SK-N-SH treated with all-trans-retinoic acid at 6 μM for 48 hours (cell line): Measurements from ENCODE around the gene CCSER1.

ENCODE experiments used
- ARNTL ChIP-seq: fragments of 450-650 bp; formaldehyde crosslinking; IDR thresholded peaks from 2 replicates; pipeline ENCODE4 v1.5.0; 2020; ENCODE audit warnings: low read depth, mild to moderate bottlenecking, moderate library complexity, borderline replicate concordance
- BACH2 ChIP-seq: fragments of 250-450 bp; sonication (Bioruptor Pico); IDR thresholded peaks from 2 replicates; pipeline ENCODE4 v1.9.0; 2021; ENCODE audit warnings: mild to moderate bottlenecking, borderline replicate concordance
- SNAI2 ChIP-seq: fragments of 250-450 bp; sonication (Bioruptor Pico); IDR thresholded peaks from 2 replicates; pipeline ENCODE4 v1.5.0; 2020; ENCODE audit warnings: mild to moderate bottlenecking, moderate library complexity
- TCF4 ChIP-seq: fragments of 250-450 bp; sonication (Bioruptor Pico); IDR thresholded peaks from 2 replicates; pipeline ENCODE4 v1.8.0; 2021; ENCODE audit warnings: mild to moderate bottlenecking, moderate library complexity, borderline replicate concordance
- TOX ChIP-seq: fragments of 250-450 bp; sonication (Bioruptor Pico); IDR thresholded peaks from 2 replicates; pipeline ENCODE4 v1.8.0; 2021; ENCODE audit warnings: mild to moderate bottlenecking, moderate library complexity, borderline replicate concordance
- ZC3H10 ChIP-seq: fragments of 250-450 bp; sonication (Bioruptor Pico); IDR thresholded peaks from 2 replicates; pipeline ENCODE4 v1.5.1; 2021; ENCODE audit warnings: mild to moderate bottlenecking, moderate library complexity
- ZFP3 ChIP-seq: fragments of 250-450 bp; sonication (Bioruptor Pico); IDR thresholded peaks from 2 replicates; pipeline ENCODE4 v1.5.0; 2020; ENCODE audit warnings: mild to moderate bottlenecking, moderate library complexity
- ZNF565 ChIP-seq: fragments of 450-650 bp; formaldehyde crosslinking; conservative IDR thresholded peaks from 2 replicates; pipeline ENCODE4 v1.5.0; 2020; ENCODE audit warnings: low read depth, mild to moderate bottlenecking, moderate library complexity
- ZNF8 ChIP-seq: fragments of 450-650 bp; formaldehyde crosslinking; IDR thresholded peaks from 2 replicates; pipeline ENCODE4 v1.5.0; 2020; ENCODE audit warnings: mild to moderate bottlenecking, moderate library complexity
- TF ChIP-seq, protein P1 (sequence below): fragments of 250-450 bp; sonication (Bioruptor Pico); IDR thresholded peaks from 2 replicates; pipeline ENCODE4 v1.8.0; 2020; ENCODE audit warnings: mild to moderate bottlenecking, moderate library complexity, borderline replicate concordance
- TF ChIP-seq, protein P2 (sequence below): fragments of 250-450 bp; sonication (Bioruptor Pico); IDR thresholded peaks from 2 replicates; pipeline ENCODE4 v1.5.0; 2020; ENCODE audit warnings: mild to moderate bottlenecking, moderate library complexity

DNA sequence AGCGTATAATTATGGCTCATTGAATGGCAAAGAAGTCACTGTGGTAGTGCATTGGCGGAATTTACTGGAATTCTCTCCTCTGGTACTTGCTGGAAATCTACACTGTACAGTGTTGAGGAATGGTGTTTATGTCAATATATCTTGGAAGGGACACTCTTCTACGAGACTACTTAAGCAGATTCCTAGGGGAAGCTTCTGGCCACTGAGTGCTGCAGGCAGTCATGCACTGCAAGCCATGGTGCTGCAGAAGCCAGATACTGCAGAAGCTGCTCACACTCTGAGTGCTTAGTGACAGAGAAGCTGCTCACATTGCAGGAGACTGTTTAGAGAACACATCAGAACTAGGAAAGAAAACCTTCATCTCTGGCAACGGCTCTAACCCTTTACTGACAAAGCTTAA lies 725.0 kb downstream of the CCSER1 start:
- TF ChIP-seq ZC3H10, result no peak
- TF ChIP-seq ARNTL (CRISPR knock-in tag), result no peak
- TF ChIP-seq ZNF8 (CRISPR knock-in tag), result no peak
- TF ChIP-seq, protein P1, sequence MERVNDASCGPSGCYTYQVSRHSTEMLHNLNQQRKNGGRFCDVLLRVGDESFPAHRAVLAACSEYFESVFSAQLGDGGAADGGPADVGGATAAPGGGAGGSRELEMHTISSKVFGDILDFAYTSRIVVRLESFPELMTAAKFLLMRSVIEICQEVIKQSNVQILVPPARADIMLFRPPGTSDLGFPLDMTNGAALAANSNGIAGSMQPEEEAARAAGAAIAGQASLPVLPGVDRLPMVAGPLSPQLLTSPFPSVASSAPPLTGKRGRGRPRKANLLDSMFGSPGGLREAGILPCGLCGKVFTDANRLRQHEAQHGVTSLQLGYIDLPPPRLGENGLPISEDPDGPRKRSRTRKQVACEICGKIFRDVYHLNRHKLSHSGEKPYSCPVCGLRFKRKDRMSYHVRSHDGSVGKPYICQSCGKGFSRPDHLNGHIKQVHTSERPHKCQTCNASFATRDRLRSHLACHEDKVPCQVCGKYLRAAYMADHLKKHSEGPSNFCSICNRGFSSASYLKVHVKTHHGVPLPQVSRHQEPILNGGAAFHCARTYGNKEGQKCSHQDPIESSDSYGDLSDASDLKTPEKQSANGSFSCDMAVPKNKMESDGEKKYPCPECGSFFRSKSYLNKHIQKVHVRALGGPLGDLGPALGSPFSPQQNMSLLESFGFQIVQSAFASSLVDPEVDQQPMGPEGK, result no peak
- TF ChIP-seq BACH2 (CRISPR knock-in tag), result no peak
- no peak for TF ChIP-seq ZNF565 (CRISPR knock-in tag)
- no peak for TF ChIP-seq TCF4 (CRISPR knock-in tag)
- no peak for TF ChIP-seq ZFP3
- no peak for TF ChIP-seq SNAI2 (CRISPR knock-in tag)
- TF ChIP-seq, protein P2, sequence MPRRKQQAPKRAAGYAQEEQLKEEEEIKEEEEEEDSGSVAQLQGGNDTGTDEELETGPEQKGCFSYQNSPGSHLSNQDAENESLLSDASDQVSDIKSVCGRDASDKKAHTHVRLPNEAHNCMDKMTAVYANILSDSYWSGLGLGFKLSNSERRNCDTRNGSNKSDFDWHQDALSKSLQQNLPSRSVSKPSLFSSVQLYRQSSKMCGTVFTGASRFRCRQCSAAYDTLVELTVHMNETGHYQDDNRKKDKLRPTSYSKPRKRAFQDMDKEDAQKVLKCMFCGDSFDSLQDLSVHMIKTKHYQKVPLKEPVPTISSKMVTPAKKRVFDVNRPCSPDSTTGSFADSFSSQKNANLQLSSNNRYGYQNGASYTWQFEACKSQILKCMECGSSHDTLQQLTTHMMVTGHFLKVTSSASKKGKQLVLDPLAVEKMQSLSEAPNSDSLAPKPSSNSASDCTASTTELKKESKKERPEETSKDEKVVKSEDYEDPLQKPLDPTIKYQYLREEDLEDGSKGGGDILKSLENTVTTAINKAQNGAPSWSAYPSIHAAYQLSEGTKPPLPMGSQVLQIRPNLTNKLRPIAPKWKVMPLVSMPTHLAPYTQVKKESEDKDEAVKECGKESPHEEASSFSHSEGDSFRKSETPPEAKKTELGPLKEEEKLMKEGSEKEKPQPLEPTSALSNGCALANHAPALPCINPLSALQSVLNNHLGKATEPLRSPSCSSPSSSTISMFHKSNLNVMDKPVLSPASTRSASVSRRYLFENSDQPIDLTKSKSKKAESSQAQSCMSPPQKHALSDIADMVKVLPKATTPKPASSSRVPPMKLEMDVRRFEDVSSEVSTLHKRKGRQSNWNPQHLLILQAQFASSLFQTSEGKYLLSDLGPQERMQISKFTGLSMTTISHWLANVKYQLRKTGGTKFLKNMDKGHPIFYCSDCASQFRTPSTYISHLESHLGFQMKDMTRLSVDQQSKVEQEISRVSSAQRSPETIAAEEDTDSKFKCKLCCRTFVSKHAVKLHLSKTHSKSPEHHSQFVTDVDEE (CRISPR knock-in tag), result no peak
- no peak for TF ChIP-seq TOX (CRISPR knock-in tag)
